Measurements from ENCODE around the gene TBCC. TPM values are rescaled to one million over a fixed set of nuclear protein-coding genes. Genes with fewer than 3 reads are reported as not detected.

TBCC gene
- total RNA-seq, 1 donor from 2014 or later, result 36.6 TPM

GRCh38 chr6:42746463-42747391 is 824 bp upstream of the TBCC start:
- peak overlapping the region; percentile 59 for H3K4me3 ChIP-seq (ENCODE audit: low read depth, low read length)
- H3K27me3 ChIP-seq (ENCODE audit: control insufficient read depth, insufficient read depth, low read length), result no peaks in the 10 kb centered on the region
- H3K36me3 ChIP-seq (ENCODE audit: control insufficient read depth, insufficient read depth, low read length), result no peaks in the 10 kb centered on the region
- TF ChIP-seq CTCF (IDR thresholded peaks at IDR 0.05; ENCODE audit: insufficient read depth, low read length, severe bottlenecking), result no peak
- DNase-seq (ENCODE audit: low read depth) (peak; percentile 85), FAIRE-seq (no peak)

- Histone ChIP-seq H3K36me3 (ENCODE audit: control insufficient read depth, insufficient read depth, low read length) (no peaks in the 10 kb centered on the region), H3K27me3 (ENCODE audit: control insufficient read depth, insufficient read depth, low read length) (no peaks in the 10 kb centered on the region), H3K4me3 (ENCODE audit: low read depth, low read length) (peak overlapping the region; percentile 59)
- FAIRE-seq (no peak), DNase-seq (ENCODE audit: low read depth) (no peak)
- TF ChIP-seq CTCF (IDR thresholded peaks at IDR 0.05; ENCODE audit: insufficient read depth, low read length, severe bottlenecking), result no peak
Observed at GRCh38 chr6:42745083-42745639, 742 bp downstream of the TBCC start.

- DNase-seq (ENCODE audit: low read depth) (no peak), FAIRE-seq (no peak)
- peak overlapping the region; percentile 59 for H3K4me3 ChIP-seq (ENCODE audit: low read depth, low read length)
- no peaks in the 10 kb centered on the region for H3K36me3 ChIP-seq (ENCODE audit: control insufficient read depth, insufficient read depth, low read length)
- no peaks in the 10 kb centered on the region for H3K27me3 ChIP-seq (ENCODE audit: control insufficient read depth, insufficient read depth, low read length)
- TF ChIP-seq CTCF (IDR thresholded peaks at IDR 0.05; ENCODE audit: insufficient read depth, low read length, severe bottlenecking), result no peak
Observed at GRCh38 chr6:42744351-42744893, 1.5 kb downstream of the TBCC start.

- FAIRE-seq (no peak), DNase-seq (ENCODE audit: low read depth) (peak; percentile 65)
- Histone ChIP-seq H3K27me3 (ENCODE audit: control insufficient read depth, insufficient read depth, low read length) (no peaks in the 10 kb centered on the region), H3K4me3 (ENCODE audit: low read depth, low read length) (no peak overlapping the region), H3K36me3 (ENCODE audit: control insufficient read depth, insufficient read depth, low read length) (no peaks in the 10 kb centered on the region)
- no peak for TF ChIP-seq CTCF (IDR thresholded peaks at IDR 0.05; ENCODE audit: insufficient read depth, low read length, severe bottlenecking)
Observed at GRCh38 chr6:42742116-42742894, 3.6 kb downstream of the TBCC start.

- TF ChIP-seq CTCF (IDR thresholded peaks at IDR 0.05; ENCODE audit: insufficient read depth, low read length, severe bottlenecking), result no peak
- no peak for FAIRE-seq
Observed at GRCh38 chr6:42740725-42741124, 5.2 kb downstream of the TBCC start.

More at GRCh38 chr6:42740725-42741124, 5.2 kb downstream of the TBCC start:
- Histone ChIP-seq H3K27me3 (ENCODE audit: control insufficient read depth, insufficient read depth, low read length) (no peaks in the 10 kb centered on the region), H3K36me3 (ENCODE audit: control insufficient read depth, insufficient read depth, low read length) (no peaks in the 10 kb centered on the region), H3K4me3 (ENCODE audit: low read depth, low read length) (no peak overlapping the region)
- no peak for DNase-seq (ENCODE audit: low read depth)
